GM18498 (cell line): ENCODE results near the gene PLEKHG4.

ENCODE experiments used
- ATAC-seq: cut with Tn5 transposase; IDR thresholded peaks from one replicate; pipeline ENCODE4 v1.9.1; 2021; ENCODE audit warnings: mild to moderate bottlenecking, moderate library complexity; ENCODE audit not compliant: unreplicated experiment

PLEKHG4 gene

GRCh38 chr16:67326472-67327309 is 47.4 kb downstream of the PLEKHG4 start, which contains the start of the genes KCTD19 and LRRC36:
Gene KCTD19 (minus strand): TSS chr16:67326741. CDS start chr16:67326707, 34 bp downstream.
Gene LRRC36 (plus strand): TSS chr16:67326815. CDS start chr16:67326863, 48 bp downstream.
- ATAC-seq, result no peak

- no peak for ATAC-seq
Measured at GRCh38 chr16:67327743-67328142, 48.4 kb downstream of the PLEKHG4 start.

GRCh38 chr16:67329901-67330300 is 50.6 kb downstream of the PLEKHG4 start:
- ATAC-seq, result no peak

GRCh38 chr16:67333315-67333714 is 54.0 kb downstream of the PLEKHG4 start:
- ATAC-seq, result no peak

GRCh38 chr16:67336116-67336515 is 56.8 kb downstream of the PLEKHG4 start:
- no peak for ATAC-seq

GRCh38 chr16:67336648-67337047 is 57.3 kb downstream of the PLEKHG4 start:
- ATAC-seq, result no peak
